Measurements from ENCODE around the gene SSTR5.

SSTR5 gene

DNA sequence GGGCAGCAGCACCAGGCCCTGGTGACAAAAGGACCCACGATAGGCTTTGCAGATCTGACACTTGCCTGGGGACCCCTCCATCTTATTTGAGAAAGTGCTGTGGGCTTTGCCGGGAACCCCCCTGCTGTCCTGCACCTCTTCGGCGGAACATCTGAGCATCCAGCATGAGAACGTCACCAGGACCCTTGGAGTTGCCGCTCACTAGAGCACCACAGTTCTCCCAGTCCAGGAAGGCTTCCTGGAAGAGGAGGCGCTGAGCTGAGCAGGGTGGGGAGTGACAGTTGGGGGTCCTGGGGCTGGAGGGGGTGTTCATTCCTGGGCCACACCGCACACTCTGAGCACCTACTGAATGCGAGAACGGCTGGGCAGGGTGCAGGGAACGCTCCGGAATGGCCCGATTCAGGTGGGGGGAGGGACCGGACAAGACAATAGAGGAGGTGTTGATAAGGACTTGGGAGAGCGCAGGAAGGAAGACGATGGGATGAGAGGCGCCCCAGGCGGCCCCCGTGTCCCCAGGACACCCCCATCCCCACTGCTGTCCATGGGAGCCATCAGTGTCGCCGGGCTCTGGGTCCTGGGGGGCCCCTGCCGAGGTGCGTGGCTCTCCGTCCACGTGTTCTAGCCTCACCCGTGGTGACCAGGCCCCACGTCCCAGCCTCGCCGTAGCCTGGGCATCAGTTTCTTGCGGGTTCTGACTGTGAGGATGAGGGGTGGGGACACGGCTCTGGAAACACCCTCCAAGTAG, 55.6 kb downstream of the SSTR5 start:
- Histone ChIP-seq H3K27me3 (ENCODE audit: control insufficient read depth, insufficient read depth, low read length) (no peaks in the 10 kb centered on the region), H3K36me3 (ENCODE audit: control insufficient read depth, insufficient read depth, low read length) (no peaks in the 10 kb centered on the region), H3K4me1 (ENCODE audit: control insufficient read depth, insufficient read depth, low read length) (no peaks in the 10 kb centered on the region), H3K27ac (ENCODE audit: low read depth, low read length) (no peak overlapping the region), H3K4me3 (ENCODE audit: low read depth, low read length) (no peak overlapping the region), H3K9me3 (ENCODE audit: control insufficient read depth, insufficient read depth, low read length) (no peaks in the 10 kb centered on the region), H3K9ac (ENCODE audit: low read depth, low read length) (no peak overlapping the region)

DNA sequence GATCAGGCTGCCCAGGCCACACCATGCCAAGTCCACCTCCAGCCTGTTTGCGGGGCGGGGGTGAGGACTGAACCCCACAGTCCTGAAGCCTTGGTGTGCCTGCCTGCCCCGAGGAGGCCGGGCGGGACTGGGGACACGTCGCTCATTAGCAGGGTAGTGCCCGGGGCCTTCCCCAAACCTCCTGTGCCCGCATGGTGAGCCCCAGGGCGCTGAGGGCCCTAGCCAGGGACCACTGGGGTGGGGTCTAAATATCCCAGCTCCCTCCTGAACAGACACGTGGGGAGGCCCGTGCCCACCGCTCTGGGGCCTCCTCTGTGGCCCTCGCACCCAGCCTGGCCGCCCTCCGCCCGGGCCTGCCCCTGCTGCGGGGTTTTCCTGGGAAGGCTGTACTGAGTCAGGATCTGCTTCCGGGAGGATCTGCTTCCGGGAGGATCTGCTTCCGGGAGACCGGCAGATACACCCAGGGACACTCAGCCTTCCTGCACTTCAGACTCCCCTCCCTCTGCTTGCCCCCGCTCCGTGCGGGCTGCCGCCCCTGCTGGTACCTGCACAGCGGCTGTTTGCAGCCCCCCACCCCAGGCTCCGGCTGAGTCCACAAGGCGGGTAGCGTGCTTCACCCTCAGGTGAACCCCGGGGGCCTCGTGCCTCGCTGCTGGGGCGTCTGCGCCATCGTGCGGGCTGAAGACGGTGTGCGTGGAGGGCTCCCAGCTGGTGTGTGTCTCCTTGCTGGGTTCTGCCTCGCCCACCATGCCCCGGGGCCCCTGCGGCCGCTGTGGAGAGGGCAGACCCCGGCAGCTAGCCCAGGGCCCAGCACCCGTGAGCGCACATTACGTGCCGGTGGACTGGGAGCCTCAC, 56.8 kb downstream of the SSTR5 start:
- no peaks in the 10 kb centered on the region for H3K27me3 ChIP-seq (ENCODE audit: control insufficient read depth, insufficient read depth, low read length)
- no peak overlapping the region for H3K4me3 ChIP-seq (ENCODE audit: low read depth, low read length)
- no peaks in the 10 kb centered on the region for H3K4me1 ChIP-seq (ENCODE audit: control insufficient read depth, insufficient read depth, low read length)
- H3K9ac ChIP-seq (ENCODE audit: low read depth, low read length) = no peak overlapping the region
- no peaks in the 10 kb centered on the region for H3K36me3 ChIP-seq (ENCODE audit: control insufficient read depth, insufficient read depth, low read length)
- no peak overlapping the region for H3K27ac ChIP-seq (ENCODE audit: low read depth, low read length)
- H3K9me3 ChIP-seq (ENCODE audit: control insufficient read depth, insufficient read depth, low read length) = no peaks in the 10 kb centered on the region

DNA sequence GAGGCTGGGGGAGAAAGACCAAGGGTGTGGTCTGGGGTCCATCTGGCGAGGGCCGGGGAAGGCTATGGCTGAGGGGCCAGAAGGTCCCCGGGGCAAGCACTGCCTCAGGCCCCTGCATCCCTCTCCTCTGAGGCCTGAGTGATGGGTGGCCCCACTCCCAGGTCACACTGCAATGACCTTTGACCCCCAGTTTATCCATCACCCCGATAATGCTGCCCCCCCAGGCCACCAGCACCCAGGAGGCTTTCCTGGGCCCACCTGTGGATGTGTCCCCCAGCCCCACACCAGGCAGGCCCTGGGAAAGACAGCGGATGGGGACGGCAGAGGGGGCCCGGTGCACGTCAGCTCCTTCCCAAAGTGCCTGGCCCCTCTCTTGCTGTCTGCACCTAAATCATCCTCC, 57.8 kb downstream of the SSTR5 start:
- no peaks in the 10 kb centered on the region for H3K27me3 ChIP-seq (ENCODE audit: control insufficient read depth, insufficient read depth, low read length)
- H3K4me3 ChIP-seq (ENCODE audit: low read depth, low read length) = no peak overlapping the region
- H3K9ac ChIP-seq (ENCODE audit: low read depth, low read length) = no peak overlapping the region
- H3K36me3 ChIP-seq (ENCODE audit: control insufficient read depth, insufficient read depth, low read length) = no peaks in the 10 kb centered on the region
- no peaks in the 10 kb centered on the region for H3K4me1 ChIP-seq (ENCODE audit: control insufficient read depth, insufficient read depth, low read length)
- H3K9me3 ChIP-seq (ENCODE audit: control insufficient read depth, insufficient read depth, low read length) = no peaks in the 10 kb centered on the region
- H3K27ac ChIP-seq (ENCODE audit: low read depth, low read length) = no peak overlapping the region
